Measurements from ENCODE around the gene FGFR3.
A peak's percentile ranks its signal among the peaks of the same experiment; 100 is the strongest.

FGFR3 gene

GRCh38 chr4:1846580-1846979, 53.5 kb downstream of the FGFR3 start:
- no peak for DNase-seq

- no peak for DNase-seq
These were observed 57.2 kb downstream of the FGFR3 start for GRCh38 chr4:1850276-1850675.

GRCh38 chr4:1851160-1851559, 58.1 kb downstream of the FGFR3 start:
- DNase-seq, result no peak

GRCh38 chr4:1851575-1852410, 58.7 kb downstream of the FGFR3 start:
- no peak for DNase-seq

- no peak for DNase-seq
These were observed 60.0 kb downstream of the FGFR3 start for GRCh38 chr4:1852904-1853623.

- DNase-seq, result no peak
These were observed 61.7 kb downstream of the FGFR3 start for GRCh38 chr4:1854752-1855151.

GRCh38 chr4:1855333-1856070, 62.4 kb downstream of the FGFR3 start:
- DNase-seq, result peak; percentile 16

GRCh38 chr4:1856071-1856942, 63.2 kb downstream of the FGFR3 start, which contains the start of gene LETM1:
LETM1 (minus strand) TSS chr4:1856156; CDS start chr4:1855950, 206 bp downstream.
- DNase-seq, result peak; percentile 93

- DNase-seq, result no peak
These were observed 64.0 kb downstream of the FGFR3 start for GRCh38 chr4:1856943-1857699.

GRCh38 chr4:1857931-1858330, 64.8 kb downstream of the FGFR3 start:
- no peak for DNase-seq
